ENCODE results near the gene APOO. TPM values are rescaled to one million over a fixed set of nuclear protein-coding genes. Genes with fewer than 3 reads are reported as not detected.

The APOO gene
- total and polyA plus RNA-seq, 2 of the 13 experiments (the other 11 are each of a cell fraction or from before 2014, with no cell fraction given), result 9.7 to 22.1 TPM

DNA sequence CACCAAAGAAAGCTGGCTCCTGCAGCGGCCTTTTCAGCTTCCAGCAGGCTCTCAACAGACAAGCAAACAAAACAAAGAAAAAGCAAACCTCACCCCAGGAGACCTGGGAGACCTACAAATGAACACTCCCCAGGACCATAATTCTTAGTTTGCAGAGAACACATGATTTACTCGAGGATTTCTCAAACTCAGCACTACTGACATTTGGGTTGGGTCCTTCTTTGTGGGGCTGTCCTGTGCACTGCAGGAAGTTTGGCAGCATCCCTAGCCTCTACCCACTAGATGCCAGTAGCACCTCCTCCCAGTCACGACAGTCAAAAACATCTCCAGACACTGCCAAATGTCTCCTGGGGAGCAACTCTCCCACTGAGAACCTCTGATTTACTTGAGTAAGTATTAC, 21.9 kb downstream of the APOO start:
- intact Hi-C loops (cut with micrococcal nuclease; ENCODE audit: unreplicated experiment), result no loop called here
- H3K4me1 ChIP-seq (ENCODE audit: insufficient read depth, low read length), result peaks cover 39% of the 10 kb centered on the region
- 85% methylated on average over 3 of the region's 3 CpGs for WGBS (ENCODE audit: low lambda C conversion rate)
- in situ Hi-C loops (cut with HindIII; ENCODE audit: extremely low pct_ligation_motif_present, low pct_unique_long_range_greater_than_20kb), result no loop called here
- H3K27me3 ChIP-seq (ENCODE audit: control insufficient read depth in 1 of 2, insufficient read depth in 2 of 2, low read length in 2 of 2), result no peaks in the 10 kb centered on the region
- ChIA-PET CTCF (ENCODE audit: low intra/inter-chr PET ratio, low total read pairs) (no interaction called here), POLR2A (interaction anchor here (1.5 kb wide), 1 partner anchor 103 kb away, joined by 4 read pairs; the partner anchor contains the start of gene SAT1)
- H3K4me2 ChIP-seq (ENCODE audit: low read depth, low read length), result no peak overlapping the region
- H3K4me3 ChIP-seq (replicated peaks in 1 of 3; ENCODE audit: insufficient read depth in 1 of 3, low read depth in 2 of 3, low read length in 3 of 3), result no peak overlapping the region
- ATAC-seq, result no peak
- TF ChIP-seq ZNF629 (CRISPR knock-in tag; conservative IDR thresholded peaks at IDR 0.05) (0 out of 2 replicates have a peak, but pooled peaks have one; percentile 17), SIX4 (CRISPR knock-in tag; IDR thresholded peaks at IDR 0.05) (no peak), SAP130 (CRISPR knock-in tag; IDR thresholded peaks at IDR 0.05; ENCODE audit: low read depth) (no peak)
- no peak for DNase-seq (ENCODE audit: low spot score)
- H3K9ac ChIP-seq (ENCODE audit: insufficient read depth, low read depth, low read length), result no peak overlapping the region
- H3K9me3 ChIP-seq (ENCODE audit: low read length), result no peaks in the 10 kb centered on the region
- H3K36me3 ChIP-seq (replicated peaks in 1 of 2; ENCODE audit: control insufficient read depth in 1 of 2, insufficient read depth in 2 of 2, low read length in 2 of 2), result no peaks in the 10 kb centered on the region
- H3K27ac ChIP-seq (ENCODE audit: extremely low read length, insufficient read depth, low read length), result no peak overlapping the region
- no peak for FAIRE-seq
- no TSS peak for BruUV-seq (replicated peaks)
- no peaks in the 10 kb centered on the region for H3K79me2 ChIP-seq (ENCODE audit: insufficient read depth, low read length)
- no peaks in the 10 kb centered on the region for H4K20me1 ChIP-seq (ENCODE audit: insufficient read depth, low read length)
- no peak overlapping the region for H2AFZ ChIP-seq (ENCODE audit: low read length)

DNA sequence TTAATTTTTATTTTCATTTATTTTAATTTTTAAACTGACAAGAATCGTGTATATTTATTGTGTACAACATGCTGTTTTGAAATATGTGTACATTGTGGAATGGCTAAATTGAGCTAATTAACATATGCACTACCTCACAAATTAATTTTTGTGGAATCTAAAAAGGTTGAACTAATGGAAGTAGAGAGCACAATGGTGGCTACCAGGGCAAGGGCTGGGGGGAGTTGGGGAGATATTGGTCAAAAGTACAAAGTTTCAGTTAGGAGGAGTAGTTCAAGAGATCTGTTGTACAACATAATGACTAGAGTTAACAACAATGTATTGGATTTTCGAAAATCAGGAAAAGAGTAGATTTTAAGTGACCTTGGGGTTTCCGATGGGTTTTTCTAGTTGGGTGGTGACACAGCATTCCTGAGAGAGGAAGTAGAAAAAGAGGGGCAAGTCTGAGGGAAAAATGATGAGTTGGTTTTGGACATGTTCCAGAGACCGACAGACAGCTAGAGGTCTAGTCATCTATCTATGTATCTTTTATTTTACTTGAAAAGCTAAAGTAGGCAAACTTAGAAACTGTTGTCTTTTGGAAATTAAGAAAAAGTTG, 23.2 kb downstream of the APOO start:
- Histone ChIP-seq H3K27me3 (ENCODE audit: control insufficient read depth in 1 of 2, insufficient read depth in 2 of 2, low read length in 2 of 2) (no peaks in the 10 kb centered on the region), H3K9ac (ENCODE audit: insufficient read depth, low read depth, low read length) (no peak overlapping the region), H3K4me1 (ENCODE audit: insufficient read depth, low read length) (peaks cover 39% of the 10 kb centered on the region), H3K4me2 (ENCODE audit: low read depth, low read length) (peak overlapping the region; percentile 12; the same call in 1 of the 2 replicates), H4K20me1 (ENCODE audit: insufficient read depth, low read length) (no peaks in the 10 kb centered on the region), H3K4me3 (replicated peaks in 1 of 3; ENCODE audit: insufficient read depth in 1 of 3, low read depth in 2 of 3, low read length in 3 of 3) (no peak overlapping the region), H3K79me2 (ENCODE audit: insufficient read depth, low read length) (no peaks in the 10 kb centered on the region), H3K36me3 (replicated peaks in 1 of 2; ENCODE audit: control insufficient read depth in 1 of 2, insufficient read depth in 2 of 2, low read length in 2 of 2) (no peaks in the 10 kb centered on the region), H3K27ac (ENCODE audit: extremely low read length, insufficient read depth, low read length) (peak overlapping the region; percentile 57), H2AFZ (ENCODE audit: low read length) (no peak overlapping the region), H3K9me3 (ENCODE audit: low read length) (no peaks in the 10 kb centered on the region)
- in situ Hi-C loops (cut with HindIII; ENCODE audit: extremely low pct_ligation_motif_present, low pct_unique_long_range_greater_than_20kb) (no loop called here), intact Hi-C loops (cut with micrococcal nuclease; ENCODE audit: unreplicated experiment) (no loop called here)
- POLR2A ChIA-PET, result interaction anchor here (1.2 to 2.7 kb wide), 2 partner anchors 17 to 102 kb away, joined by 4 to 6 read pairs; partner anchors contain the start of gene SAT1
- CTCF ChIA-PET (ENCODE audit: low intra/inter-chr PET ratio, low total read pairs), result no interaction called here
- BruUV-seq (replicated peaks), result no TSS peak
- FAIRE-seq (peak; percentile 46), DNase-seq (ENCODE audit: low spot score) (peak; percentile 57), ATAC-seq (peak; percentile 49; the same call in 1 of the 3 replicates)
- 24% methylated on average over 4 of the region's 4 CpGs for WGBS (ENCODE audit: low lambda C conversion rate)
- TF ChIP-seq, protein P1, sequence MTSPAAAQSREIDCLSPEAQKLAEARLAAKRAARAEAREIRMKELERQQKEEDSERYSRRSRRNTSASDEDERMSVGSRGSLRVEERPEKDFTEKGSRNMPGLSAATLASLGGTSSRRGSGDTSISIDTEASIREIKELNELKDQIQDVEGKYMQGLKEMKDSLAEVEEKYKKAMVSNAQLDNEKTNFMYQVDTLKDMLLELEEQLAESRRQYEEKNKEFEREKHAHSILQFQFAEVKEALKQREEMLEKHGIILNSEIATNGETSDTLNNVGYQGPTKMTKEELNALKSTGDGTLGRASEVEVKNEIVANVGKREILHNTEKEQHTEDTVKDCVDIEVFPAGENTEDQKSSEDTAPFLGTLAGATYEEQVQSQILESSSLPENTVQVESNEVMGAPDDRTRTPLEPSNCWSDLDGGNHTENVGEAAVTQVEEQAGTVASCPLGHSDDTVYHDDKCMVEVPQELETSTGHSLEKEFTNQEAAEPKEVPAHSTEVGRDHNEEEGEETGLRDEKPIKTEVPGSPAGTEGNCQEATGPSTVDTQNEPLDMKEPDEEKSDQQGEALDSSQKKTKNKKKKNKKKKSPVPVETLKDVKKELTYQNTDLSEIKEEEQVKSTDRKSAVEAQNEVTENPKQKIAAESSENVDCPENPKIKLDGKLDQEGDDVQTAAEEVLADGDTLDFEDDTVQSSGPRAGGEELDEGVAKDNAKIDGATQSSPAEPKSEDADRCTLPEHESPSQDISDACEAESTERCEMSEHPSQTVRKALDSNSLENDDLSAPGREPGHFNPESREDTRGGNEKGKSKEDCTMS (CRISPR knock-in tag; conservative IDR thresholded peaks at IDR 0.05), result no peak
- TF ChIP-seq SOX5 (CRISPR knock-in tag; IDR thresholded peaks at IDR 0.05; ENCODE audit: borderline replicate concordance), result 0 out of 2 replicates have a peak, but pooled peaks have one; percentile 16
- TF ChIP-seq HNF4A (CRISPR knock-in tag; IDR thresholded peaks at IDR 0.05), result peak; percentile 39; the same call in 1 of the 2 replicates
- TF ChIP-seq CREM (IDR thresholded peaks at IDR 0.05), result peak; percentile 25; the same call in 1 of the 2 replicates
- TF ChIP-seq CREM (CRISPR knock-in tag; IDR thresholded peaks at IDR 0.05), result no peak
- TF ChIP-seq MAFK (conservative IDR thresholded peaks at IDR 0.05 in 1 of 2, IDR thresholded peaks at IDR 0.05 in 1 of 2; ENCODE audit: low read length in 2 of 2), result peak; percentile 15 to 21; a peak in 1 of 4 replicates
- no peak for TF ChIP-seq FOXC1 (CRISPR knock-in tag; IDR thresholded peaks at IDR 0.05; ENCODE audit: borderline replicate concordance)
- no peak for TF ChIP-seq ZNF484 (CRISPR knock-in tag; IDR thresholded peaks at IDR 0.05; ENCODE audit: borderline replicate concordance, low read depth)
- TF ChIP-seq, protein P2, sequence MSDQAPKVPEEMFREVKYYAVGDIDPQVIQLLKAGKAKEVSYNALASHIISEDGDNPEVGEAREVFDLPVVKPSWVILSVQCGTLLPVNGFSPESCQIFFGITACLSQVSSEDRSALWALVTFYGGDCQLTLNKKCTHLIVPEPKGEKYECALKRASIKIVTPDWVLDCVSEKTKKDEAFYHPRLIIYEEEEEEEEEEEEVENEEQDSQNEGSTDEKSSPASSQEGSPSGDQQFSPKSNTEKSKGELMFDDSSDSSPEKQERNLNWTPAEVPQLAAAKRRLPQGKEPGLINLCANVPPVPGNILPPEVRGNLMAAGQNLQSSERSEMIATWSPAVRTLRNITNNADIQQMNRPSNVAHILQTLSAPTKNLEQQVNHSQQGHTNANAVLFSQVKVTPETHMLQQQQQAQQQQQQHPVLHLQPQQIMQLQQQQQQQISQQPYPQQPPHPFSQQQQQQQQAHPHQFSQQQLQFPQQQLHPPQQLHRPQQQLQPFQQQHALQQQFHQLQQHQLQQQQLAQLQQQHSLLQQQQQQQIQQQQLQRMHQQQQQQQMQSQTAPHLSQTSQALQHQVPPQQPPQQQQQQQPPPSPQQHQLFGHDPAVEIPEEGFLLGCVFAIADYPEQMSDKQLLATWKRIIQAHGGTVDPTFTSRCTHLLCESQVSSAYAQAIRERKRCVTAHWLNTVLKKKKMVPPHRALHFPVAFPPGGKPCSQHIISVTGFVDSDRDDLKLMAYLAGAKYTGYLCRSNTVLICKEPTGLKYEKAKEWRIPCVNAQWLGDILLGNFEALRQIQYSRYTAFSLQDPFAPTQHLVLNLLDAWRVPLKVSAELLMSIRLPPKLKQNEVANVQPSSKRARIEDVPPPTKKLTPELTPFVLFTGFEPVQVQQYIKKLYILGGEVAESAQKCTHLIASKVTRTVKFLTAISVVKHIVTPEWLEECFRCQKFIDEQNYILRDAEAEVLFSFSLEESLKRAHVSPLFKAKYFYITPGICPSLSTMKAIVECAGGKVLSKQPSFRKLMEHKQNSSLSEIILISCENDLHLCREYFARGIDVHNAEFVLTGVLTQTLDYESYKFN (CRISPR knock-in tag; conservative IDR thresholded peaks at IDR 0.05), result peak; percentile 22; the same call in 1 of the 2 replicates
